ENCODE data around the gene RBM11.
"Not testable (repeated sequence)": the region's sequence is repeated elsewhere in the genome, so short reads cannot be mapped to it uniquely, and the experiment has no call there.

RBM11 gene, protein sequence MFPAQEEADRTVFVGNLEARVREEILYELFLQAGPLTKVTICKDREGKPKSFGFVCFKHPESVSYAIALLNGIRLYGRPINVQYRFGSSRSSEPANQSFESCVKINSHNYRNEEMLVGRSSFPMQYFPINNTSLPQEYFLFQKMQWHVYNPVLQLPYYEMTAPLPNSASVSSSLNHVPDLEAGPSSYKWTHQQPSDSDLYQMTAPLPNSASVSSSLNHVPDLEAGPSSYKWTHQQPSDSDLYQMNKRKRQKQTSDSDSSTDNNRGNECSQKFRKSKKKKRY

DNA sequence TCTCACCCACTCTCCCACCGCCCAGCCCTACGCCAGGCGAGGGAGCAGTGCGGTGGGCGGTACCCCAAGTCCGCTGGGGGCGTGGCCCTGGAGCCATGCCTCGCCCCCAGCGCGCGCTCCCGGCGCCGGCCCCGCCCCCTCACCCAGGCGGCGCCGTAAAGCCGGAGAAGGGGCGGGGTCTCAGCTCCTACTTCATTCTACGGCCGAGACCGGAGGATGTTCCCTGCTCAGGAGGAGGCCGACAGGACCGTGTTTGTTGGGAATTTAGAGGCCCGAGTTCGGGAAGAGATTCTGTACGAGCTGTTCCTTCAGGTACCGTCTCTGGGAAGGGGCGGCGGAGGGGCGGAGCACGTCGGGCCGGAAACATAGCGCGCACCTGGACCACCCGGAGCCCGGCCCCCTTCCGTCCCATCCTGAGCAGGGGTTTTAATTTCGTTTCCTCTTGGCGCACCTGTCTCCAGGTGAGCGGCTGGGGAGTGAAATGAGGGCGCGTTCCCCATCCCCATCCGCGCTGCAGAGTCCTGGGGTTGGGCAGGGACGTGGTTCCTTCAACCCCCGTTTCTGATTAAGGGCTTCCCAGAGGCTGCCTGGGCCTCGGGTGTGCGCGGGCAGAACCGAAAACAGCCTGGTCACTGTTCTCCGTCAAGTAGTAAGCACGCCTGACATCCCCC is at the start of gene RBM11:
Gene RBM11 (plus strand): TSS at position 187 of the 671 bp plus-strand sequence. CDS start 30 bp downstream, at position 217.
- peak within 1 kb of the TSS; percentile 44 for H3K4me3 ChIP-seq (ENCODE audit: low read length)
- peak within 1 kb of the TSS; percentile 62 for H3K9ac ChIP-seq (ENCODE audit: low read length)
- no peaks in the 10 kb centered on the region for H3K9me3 ChIP-seq (ENCODE audit: control insufficient read depth, low read length)
- H3K27me3 ChIP-seq (ENCODE audit: control insufficient read depth, insufficient read depth, low read length) = no peaks in the 10 kb centered on the region
- no peaks in the 10 kb centered on the region for H3K36me3 ChIP-seq (ENCODE audit: control insufficient read depth, insufficient read depth, low read length)
- no peaks in the 10 kb centered on the region for H3K4me1 ChIP-seq (ENCODE audit: control insufficient read depth, insufficient read depth, low read length)

DNA sequence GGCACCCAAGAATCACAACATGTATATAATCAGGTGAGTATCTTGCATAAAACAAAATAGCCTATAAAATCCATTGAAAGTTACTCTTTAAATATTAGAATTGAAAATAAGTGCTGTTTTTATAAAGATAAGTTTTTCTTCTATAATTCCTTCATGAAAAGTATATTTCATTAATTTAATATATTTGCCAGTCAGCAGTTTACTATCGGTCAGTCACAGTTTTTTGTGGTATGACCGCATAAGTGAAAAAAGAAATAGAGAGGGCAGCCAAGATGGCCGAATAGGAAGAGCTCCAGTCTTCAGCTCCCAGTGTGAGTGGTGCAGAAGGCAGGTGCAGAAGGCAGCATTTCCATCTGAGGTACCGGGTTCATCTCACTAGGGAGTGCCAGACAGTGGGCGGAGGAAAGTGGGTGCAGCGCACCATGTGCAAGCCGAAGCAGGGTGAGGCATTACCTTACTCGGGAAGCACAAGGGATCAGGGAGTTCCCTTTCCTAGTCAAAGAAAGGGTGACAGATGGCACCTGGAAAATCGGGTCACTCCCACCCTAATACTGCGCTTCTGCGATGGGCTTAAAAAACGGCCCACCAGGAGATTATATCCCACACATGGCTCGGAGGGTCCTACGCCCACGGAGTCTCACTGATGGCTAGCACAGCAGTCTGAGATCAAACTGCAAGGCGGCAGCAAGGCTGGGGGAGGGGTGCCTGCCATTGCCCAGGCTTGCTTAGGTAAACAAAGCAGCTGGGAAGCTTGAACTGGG is 49.3 kb upstream of the RBM11 start:
- H3K4me1 ChIP-seq (ENCODE audit: control insufficient read depth, insufficient read depth, low read length); H3K4me3 ChIP-seq (ENCODE audit: low read length); H3K9me3 ChIP-seq (ENCODE audit: control insufficient read depth, low read length); H3K9ac ChIP-seq (ENCODE audit: low read length); H3K27me3 ChIP-seq (ENCODE audit: control insufficient read depth, insufficient read depth, low read length); H3K36me3 ChIP-seq (ENCODE audit: control insufficient read depth, insufficient read depth, low read length): not testable (repeated sequence)

DNA sequence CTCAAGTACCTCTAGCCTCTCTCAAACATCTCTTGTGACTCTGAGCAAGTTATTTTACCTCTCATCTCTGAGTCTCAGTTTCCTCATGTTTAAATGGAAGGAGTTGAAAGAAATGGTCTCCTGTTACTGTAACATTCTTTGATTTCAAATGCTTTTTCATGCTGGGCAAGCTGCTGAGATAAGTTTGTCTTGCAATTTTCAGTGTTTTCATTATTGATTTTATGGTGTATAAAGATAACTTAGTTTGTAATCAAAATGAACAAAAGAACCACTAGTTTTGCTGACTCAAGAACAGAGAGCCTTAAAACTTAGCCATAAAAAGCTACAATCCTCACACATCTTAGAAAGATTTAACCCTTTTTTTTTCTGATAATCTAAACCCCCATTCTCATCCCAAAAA is 9.7 kb upstream of the RBM11 start:
- H3K36me3 ChIP-seq (ENCODE audit: control insufficient read depth, insufficient read depth, low read length) = no peaks in the 10 kb centered on the region
- no peaks in the 10 kb centered on the region for H3K27me3 ChIP-seq (ENCODE audit: control insufficient read depth, insufficient read depth, low read length)
- no peak overlapping the region for H3K4me3 ChIP-seq (ENCODE audit: low read length)
- no peak overlapping the region for H3K9ac ChIP-seq (ENCODE audit: low read length)
- no peaks in the 10 kb centered on the region for H3K4me1 ChIP-seq (ENCODE audit: control insufficient read depth, insufficient read depth, low read length)
- no peaks in the 10 kb centered on the region for H3K9me3 ChIP-seq (ENCODE audit: control insufficient read depth, low read length)

DNA sequence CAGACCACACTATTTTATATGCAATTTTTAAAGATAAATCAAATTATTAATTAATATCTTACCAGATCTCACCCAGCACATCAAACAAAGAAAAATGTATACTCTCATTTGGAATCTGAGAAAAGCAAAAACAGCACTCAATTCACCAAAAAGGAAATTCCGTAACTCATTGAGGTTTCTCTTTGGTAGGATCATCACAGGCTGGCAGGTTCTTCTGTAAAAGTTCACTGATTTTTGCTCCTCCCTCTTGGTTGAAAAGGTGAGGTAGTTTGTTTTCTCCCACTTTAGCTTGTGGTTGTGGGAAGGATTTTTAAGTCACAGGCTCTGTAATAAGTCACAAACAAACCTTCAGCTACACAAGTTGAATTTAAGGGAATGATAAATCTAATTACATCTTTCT is 5.2 kb upstream of the RBM11 start, which contains the start of gene LIPI:
Gene LIPI (minus strand): TSS at position 218 of the 400 bp plus-strand sequence. CDS start 110 bp downstream, at position 108.
- no peaks in the 10 kb centered on the region for H3K36me3 ChIP-seq (ENCODE audit: control insufficient read depth, insufficient read depth, low read length)
- H3K4me3 ChIP-seq (ENCODE audit: low read length) = no peak within 1 kb of the TSS
- H3K27me3 ChIP-seq (ENCODE audit: control insufficient read depth, insufficient read depth, low read length) = no peaks in the 10 kb centered on the region
- no peaks in the 10 kb centered on the region for H3K9me3 ChIP-seq (ENCODE audit: control insufficient read depth, low read length)
- no peak within 1 kb of the TSS for H3K9ac ChIP-seq (ENCODE audit: low read length)
- no peaks in the 10 kb centered on the region for H3K4me1 ChIP-seq (ENCODE audit: control insufficient read depth, insufficient read depth, low read length)

DNA sequence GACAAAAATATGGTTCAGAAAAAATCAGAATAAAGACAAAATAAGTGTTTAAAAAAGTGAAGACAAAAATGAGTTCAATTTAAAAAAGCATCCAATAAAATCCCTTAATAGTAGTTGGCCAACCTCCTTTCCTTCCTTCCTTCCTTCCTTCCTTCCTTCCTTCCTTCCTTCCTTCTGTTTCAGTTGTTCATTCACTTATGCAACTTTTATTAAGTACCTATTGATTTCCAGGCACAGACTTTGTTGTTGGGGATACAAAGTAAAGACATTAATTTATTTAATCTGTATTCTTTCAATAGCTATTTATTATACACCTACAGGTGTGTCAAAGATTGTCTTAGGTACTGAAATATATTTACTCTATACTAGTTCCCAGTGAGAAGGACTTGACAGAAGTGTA is 2.8 kb upstream of the RBM11 start:
- H3K36me3 ChIP-seq (ENCODE audit: control insufficient read depth, insufficient read depth, low read length) = no peaks in the 10 kb centered on the region
- H3K9me3 ChIP-seq (ENCODE audit: control insufficient read depth, low read length) = no peaks in the 10 kb centered on the region
- H3K4me3 ChIP-seq (ENCODE audit: low read length) = no peak overlapping the region
- H3K9ac ChIP-seq (ENCODE audit: low read length) = no peak overlapping the region
- H3K4me1 ChIP-seq (ENCODE audit: control insufficient read depth, insufficient read depth, low read length) = no peaks in the 10 kb centered on the region
- H3K27me3 ChIP-seq (ENCODE audit: control insufficient read depth, insufficient read depth, low read length) = no peaks in the 10 kb centered on the region

DNA sequence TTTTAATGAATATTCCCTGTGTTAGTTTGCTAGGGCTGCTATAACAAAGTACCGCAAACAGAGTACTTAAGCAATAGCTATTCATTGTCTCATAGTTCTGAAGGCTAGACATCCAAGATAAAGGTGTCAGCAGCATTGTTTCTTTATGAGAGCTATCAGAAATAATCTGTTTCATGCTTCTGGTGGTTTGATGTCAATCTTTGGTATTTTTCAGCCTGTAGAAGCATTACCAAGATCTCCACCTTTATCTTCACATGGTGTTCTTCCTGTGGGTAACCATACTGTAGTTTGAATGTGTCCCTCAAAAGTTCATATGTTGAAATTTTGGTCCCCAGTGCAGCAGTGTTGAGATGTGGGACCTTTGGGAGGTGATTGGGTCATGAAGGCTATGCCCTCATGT is 7.4 kb downstream of the RBM11 start:
- no peaks in the 10 kb centered on the region for H3K36me3 ChIP-seq (ENCODE audit: control insufficient read depth, insufficient read depth, low read length)
- no peaks in the 10 kb centered on the region for H3K4me1 ChIP-seq (ENCODE audit: control insufficient read depth, insufficient read depth, low read length)
- H3K4me3 ChIP-seq (ENCODE audit: low read length) = no peak overlapping the region
- H3K9me3 ChIP-seq (ENCODE audit: control insufficient read depth, low read length) = no peaks in the 10 kb centered on the region
- H3K27me3 ChIP-seq (ENCODE audit: control insufficient read depth, insufficient read depth, low read length) = no peaks in the 10 kb centered on the region
- no peak overlapping the region for H3K9ac ChIP-seq (ENCODE audit: low read length)

DNA sequence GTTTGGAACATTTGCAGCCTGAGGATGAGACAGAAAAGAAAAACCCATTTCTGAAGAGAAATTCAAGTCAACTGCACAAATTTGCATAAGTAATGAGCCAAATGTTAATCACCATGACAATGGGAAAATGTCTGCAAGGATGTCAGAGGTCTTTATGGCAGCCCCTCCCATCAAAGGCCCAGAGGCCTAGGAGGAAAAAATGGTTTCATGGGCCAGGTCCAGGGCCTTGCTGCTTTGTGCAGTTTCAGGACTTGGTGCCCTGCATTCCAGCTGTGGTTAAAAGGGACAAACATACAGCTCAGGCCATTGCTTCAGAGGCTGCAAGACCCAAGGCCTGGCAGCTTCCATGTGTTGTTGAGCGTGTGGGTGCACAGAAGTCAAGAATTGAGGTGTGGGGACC is 13.4 kb downstream of the RBM11 start:
- Histone ChIP-seq H3K9ac (ENCODE audit: low read length) (no peak overlapping the region), H3K4me3 (ENCODE audit: low read length) (no peak overlapping the region), H3K36me3 (ENCODE audit: control insufficient read depth, insufficient read depth, low read length) (no peaks in the 10 kb centered on the region), H3K4me1 (ENCODE audit: control insufficient read depth, insufficient read depth, low read length) (no peaks in the 10 kb centered on the region), H3K9me3 (ENCODE audit: control insufficient read depth, low read length) (no peaks in the 10 kb centered on the region), H3K27me3 (ENCODE audit: control insufficient read depth, insufficient read depth, low read length) (no peaks in the 10 kb centered on the region)

DNA sequence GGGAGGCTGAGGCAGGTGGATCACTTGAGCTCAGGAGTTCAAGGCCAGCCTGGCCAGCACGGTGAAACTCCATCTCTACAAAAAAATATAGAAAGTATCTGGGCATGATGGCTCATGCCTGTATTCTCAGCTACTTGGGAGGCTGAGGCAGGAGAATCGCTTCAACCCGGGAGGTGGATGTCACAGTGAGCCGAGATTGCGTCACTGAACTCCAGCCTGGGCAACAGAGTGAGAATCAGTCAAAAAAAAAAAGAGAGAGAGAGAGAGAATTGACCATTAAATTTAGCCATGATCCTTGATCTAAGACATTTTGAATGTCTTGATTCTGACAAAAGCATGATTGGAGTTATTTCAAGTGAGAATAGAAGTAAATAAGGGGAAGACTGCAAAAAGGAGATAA is 19.1 kb downstream of the RBM11 start:
- H3K36me3 ChIP-seq (ENCODE audit: control insufficient read depth, insufficient read depth, low read length) = no peaks in the 10 kb centered on the region
- no peaks in the 10 kb centered on the region for H3K27me3 ChIP-seq (ENCODE audit: control insufficient read depth, insufficient read depth, low read length)
- H3K4me3 ChIP-seq (ENCODE audit: low read length) = no peak overlapping the region

DNA sequence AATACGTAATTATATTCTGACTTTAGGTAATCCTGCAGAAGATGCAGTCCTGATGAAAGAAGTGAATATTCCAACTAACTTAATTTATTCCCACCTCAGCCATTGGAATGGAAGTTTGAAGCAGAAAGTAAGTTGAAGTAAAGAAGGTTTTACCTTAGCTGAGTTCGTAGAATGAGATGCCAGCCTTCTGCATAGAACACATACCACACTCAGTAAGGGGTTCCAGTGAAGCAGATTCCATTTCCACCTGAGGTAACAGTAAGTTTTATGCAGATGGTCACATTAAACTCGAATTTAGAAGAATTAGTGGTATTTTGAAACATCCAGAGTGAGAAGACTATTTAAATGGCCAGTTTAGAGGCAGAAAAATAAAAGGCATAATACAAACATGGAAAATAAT is 20.2 kb downstream of the RBM11 start:
- H3K9ac ChIP-seq (ENCODE audit: low read length) = no peak overlapping the region
- H3K27me3 ChIP-seq (ENCODE audit: control insufficient read depth, insufficient read depth, low read length) = no peaks in the 10 kb centered on the region
- no peaks in the 10 kb centered on the region for H3K9me3 ChIP-seq (ENCODE audit: control insufficient read depth, low read length)
- H3K4me3 ChIP-seq (ENCODE audit: low read length) = no peak overlapping the region
- no peaks in the 10 kb centered on the region for H3K36me3 ChIP-seq (ENCODE audit: control insufficient read depth, insufficient read depth, low read length)
- no peaks in the 10 kb centered on the region for H3K4me1 ChIP-seq (ENCODE audit: control insufficient read depth, insufficient read depth, low read length)

More for the DNA sequence above, 19.1 kb downstream of the RBM11 start:
- no peaks in the 10 kb centered on the region for H3K9me3 ChIP-seq (ENCODE audit: control insufficient read depth, low read length)
- H3K9ac ChIP-seq (ENCODE audit: low read length) = no peak overlapping the region
- no peaks in the 10 kb centered on the region for H3K4me1 ChIP-seq (ENCODE audit: control insufficient read depth, insufficient read depth, low read length)

DNA sequence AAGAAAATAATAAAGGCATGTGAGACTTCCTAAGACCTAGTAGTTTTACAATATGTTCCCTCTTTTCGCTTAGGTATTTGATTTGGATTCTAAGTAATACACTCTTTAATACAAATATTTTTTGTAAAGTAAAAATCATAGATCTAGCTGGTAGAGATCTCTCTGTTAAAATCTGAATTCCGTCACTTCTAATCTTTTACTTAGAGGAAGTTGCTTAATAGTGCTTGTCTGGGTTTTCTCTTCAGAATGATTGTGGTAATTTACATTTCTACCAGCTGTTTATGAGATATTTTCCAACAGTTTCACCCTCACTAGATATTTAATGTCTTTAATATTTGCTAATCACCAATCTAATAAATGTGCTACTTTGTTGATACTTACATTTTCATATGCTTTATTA is 23.3 kb downstream of the RBM11 start:
- Histone ChIP-seq H3K4me3 (ENCODE audit: low read length) (no peak overlapping the region), H3K4me1 (ENCODE audit: control insufficient read depth, insufficient read depth, low read length) (no peaks in the 10 kb centered on the region), H3K9me3 (ENCODE audit: control insufficient read depth, low read length) (no peaks in the 10 kb centered on the region), H3K36me3 (ENCODE audit: control insufficient read depth, insufficient read depth, low read length) (no peaks in the 10 kb centered on the region), H3K9ac (ENCODE audit: low read length) (no peak overlapping the region), H3K27me3 (ENCODE audit: control insufficient read depth, insufficient read depth, low read length) (no peaks in the 10 kb centered on the region)

DNA sequence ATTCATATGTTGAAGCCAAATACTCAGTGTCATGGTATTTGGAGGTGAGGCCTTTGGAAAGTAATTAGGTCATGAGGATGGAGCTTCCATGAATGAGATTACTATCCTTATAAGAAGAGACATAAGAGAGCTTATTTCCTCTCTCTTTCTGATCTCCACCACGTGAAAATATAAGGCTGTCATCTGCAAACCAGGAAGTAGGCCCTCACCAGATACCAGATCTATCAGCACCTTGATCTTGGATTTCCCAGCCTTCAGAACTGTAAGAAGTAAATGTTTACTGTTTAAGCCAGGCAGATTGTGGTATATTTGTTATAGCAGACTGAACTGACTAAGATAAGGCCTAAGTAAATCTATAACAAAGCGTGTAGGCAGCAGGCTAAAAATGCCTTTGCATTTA is 25.3 kb downstream of the RBM11 start:
- Histone ChIP-seq H3K9ac (ENCODE audit: low read length) (no peak overlapping the region), H3K9me3 (ENCODE audit: control insufficient read depth, low read length) (no peaks in the 10 kb centered on the region), H3K4me3 (ENCODE audit: low read length) (no peak overlapping the region), H3K27me3 (ENCODE audit: control insufficient read depth, insufficient read depth, low read length) (no peaks in the 10 kb centered on the region), H3K36me3 (ENCODE audit: control insufficient read depth, insufficient read depth, low read length) (no peaks in the 10 kb centered on the region), H3K4me1 (ENCODE audit: control insufficient read depth, insufficient read depth, low read length) (no peaks in the 10 kb centered on the region)

DNA sequence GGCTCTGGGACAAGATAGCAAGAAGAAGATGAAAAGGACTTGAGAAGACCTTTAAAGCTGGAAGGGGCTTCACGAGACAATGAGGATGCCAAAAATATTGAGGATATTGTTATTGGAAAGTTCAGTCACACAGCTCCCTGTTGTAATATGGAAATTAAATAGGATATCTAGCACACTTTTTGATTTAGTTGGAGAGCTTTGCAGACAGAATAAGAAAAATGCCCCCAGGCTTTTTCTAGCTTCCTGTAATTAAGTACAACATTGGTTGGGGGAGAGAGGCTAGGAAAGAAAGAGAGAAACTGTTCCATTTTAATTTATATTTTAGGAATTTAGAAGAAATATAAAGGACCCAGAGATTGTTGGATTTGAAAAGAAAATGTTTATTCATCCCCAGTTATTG is 27.5 kb downstream of the RBM11 start:
- H3K27me3 ChIP-seq (ENCODE audit: control insufficient read depth, insufficient read depth, low read length) = no peaks in the 10 kb centered on the region
- no peak overlapping the region for H3K4me3 ChIP-seq (ENCODE audit: low read length)
- no peaks in the 10 kb centered on the region for H3K36me3 ChIP-seq (ENCODE audit: control insufficient read depth, insufficient read depth, low read length)
- no peaks in the 10 kb centered on the region for H3K4me1 ChIP-seq (ENCODE audit: control insufficient read depth, insufficient read depth, low read length)
- H3K9me3 ChIP-seq (ENCODE audit: control insufficient read depth, low read length) = no peaks in the 10 kb centered on the region
- H3K9ac ChIP-seq (ENCODE audit: low read length) = no peak overlapping the region

Data from mucosa of stomach (tissue), 1 donor.